HL-60 (cell line): ENCODE results near the gene PRR20G.
A peak's percentile ranks its signal among the peaks of the same experiment; 100 is the strongest.

Experiments
- DNase-seq, 2 experiments: peaks; one replicate each; pipeline ENCODE4 v3.0.0-alpha.2; 2010 to 2020; ENCODE audit warnings: low read depth in 1 of 2, low spot score in 1 of 2
- H3K27ac ChIP-seq: fragments of 250-450 bp; sonication (Bioruptor Pico); replicated peaks from 2 replicates; pipeline ENCODE4 v1.5.1; 2020; ENCODE audit warnings: mild to moderate bottlenecking, moderate library complexity
- H3K27me3 ChIP-seq: fragments of 250-450 bp; sonication (Bioruptor Pico); 2 replicates; pipeline ENCODE4 v1.5.1; 2021; ENCODE audit warnings: mild to moderate bottlenecking, moderate library complexity; ENCODE audit not compliant: insufficient read depth, poor library complexity, severe bottlenecking
- H3K4me3 ChIP-seq: replicated peaks from 2 replicates; pipeline ENCODE4 v1.5.1; 2011; ENCODE audit warnings: mild to moderate bottlenecking, control low read depth, low read length; ENCODE audit not compliant: insufficient read depth
- GABPA ChIP-seq: IDR thresholded peaks from 2 replicates; pipeline ENCODE4 v1.6.1; 2012; ENCODE audit warnings: low read depth
- POLR2AphosphoS5 ChIP-seq: IDR thresholded peaks from 2 replicates; pipeline ENCODE4 v1.6.1; 2012; ENCODE audit warnings: low read depth
- SPI1 ChIP-seq: IDR thresholded peaks from 2 replicates; pipeline ENCODE4 v1.6.1; 2012; ENCODE audit warnings: low read depth, mild to moderate bottlenecking, borderline replicate concordance
- TF ChIP-seq, protein P1 (sequence below): IDR thresholded peaks from one replicate; pipeline ENCODE4 v1.5.1; 2011; ENCODE audit warnings: low read length, control low read depth, inconsistent platforms; ENCODE audit not compliant: insufficient read depth
- TF ChIP-seq, protein P2 (sequence below): IDR thresholded peaks from 2 replicates; pipeline ENCODE4 v1.6.1; 2012; ENCODE audit warnings: low read depth; ENCODE audit not compliant: insufficient replicate concordance

Gene PRR20G

DNA sequence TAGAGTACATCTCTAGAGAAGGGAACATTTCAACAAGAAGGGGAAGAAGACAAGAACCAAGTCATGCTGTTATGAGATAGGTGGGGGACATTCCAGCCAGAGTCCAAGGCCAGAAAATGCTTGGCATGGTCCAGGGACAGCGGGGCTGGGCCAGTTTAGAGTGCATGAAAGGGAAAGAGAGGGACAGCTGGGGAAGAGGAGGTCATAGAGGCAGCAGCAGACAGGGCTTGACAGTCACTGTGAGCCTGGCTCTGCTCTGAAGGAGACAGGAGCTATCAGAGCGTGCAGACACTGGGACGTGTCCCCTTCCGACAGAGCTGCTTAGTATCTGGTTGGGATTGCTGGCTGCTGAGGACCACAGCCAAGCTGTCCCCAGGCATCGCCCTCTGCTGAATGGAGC is 35.7 kb upstream of the PRR20G start:
- Histone ChIP-seq H3K27ac (no peak overlapping the region), H3K27me3 (no peaks in the 10 kb centered on the region), H3K4me3 (no peak overlapping the region)
- TF ChIP-seq, protein P1, sequence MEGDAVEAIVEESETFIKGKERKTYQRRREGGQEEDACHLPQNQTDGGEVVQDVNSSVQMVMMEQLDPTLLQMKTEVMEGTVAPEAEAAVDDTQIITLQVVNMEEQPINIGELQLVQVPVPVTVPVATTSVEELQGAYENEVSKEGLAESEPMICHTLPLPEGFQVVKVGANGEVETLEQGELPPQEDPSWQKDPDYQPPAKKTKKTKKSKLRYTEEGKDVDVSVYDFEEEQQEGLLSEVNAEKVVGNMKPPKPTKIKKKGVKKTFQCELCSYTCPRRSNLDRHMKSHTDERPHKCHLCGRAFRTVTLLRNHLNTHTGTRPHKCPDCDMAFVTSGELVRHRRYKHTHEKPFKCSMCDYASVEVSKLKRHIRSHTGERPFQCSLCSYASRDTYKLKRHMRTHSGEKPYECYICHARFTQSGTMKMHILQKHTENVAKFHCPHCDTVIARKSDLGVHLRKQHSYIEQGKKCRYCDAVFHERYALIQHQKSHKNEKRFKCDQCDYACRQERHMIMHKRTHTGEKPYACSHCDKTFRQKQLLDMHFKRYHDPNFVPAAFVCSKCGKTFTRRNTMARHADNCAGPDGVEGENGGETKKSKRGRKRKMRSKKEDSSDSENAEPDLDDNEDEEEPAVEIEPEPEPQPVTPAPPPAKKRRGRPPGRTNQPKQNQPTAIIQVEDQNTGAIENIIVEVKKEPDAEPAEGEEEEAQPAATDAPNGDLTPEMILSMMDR, result no peak
- no peak for TF ChIP-seq GABPA
- no peak for TF ChIP-seq POLR2AphosphoS5
- no peak for TF ChIP-seq SPI1
- TF ChIP-seq, protein P2, sequence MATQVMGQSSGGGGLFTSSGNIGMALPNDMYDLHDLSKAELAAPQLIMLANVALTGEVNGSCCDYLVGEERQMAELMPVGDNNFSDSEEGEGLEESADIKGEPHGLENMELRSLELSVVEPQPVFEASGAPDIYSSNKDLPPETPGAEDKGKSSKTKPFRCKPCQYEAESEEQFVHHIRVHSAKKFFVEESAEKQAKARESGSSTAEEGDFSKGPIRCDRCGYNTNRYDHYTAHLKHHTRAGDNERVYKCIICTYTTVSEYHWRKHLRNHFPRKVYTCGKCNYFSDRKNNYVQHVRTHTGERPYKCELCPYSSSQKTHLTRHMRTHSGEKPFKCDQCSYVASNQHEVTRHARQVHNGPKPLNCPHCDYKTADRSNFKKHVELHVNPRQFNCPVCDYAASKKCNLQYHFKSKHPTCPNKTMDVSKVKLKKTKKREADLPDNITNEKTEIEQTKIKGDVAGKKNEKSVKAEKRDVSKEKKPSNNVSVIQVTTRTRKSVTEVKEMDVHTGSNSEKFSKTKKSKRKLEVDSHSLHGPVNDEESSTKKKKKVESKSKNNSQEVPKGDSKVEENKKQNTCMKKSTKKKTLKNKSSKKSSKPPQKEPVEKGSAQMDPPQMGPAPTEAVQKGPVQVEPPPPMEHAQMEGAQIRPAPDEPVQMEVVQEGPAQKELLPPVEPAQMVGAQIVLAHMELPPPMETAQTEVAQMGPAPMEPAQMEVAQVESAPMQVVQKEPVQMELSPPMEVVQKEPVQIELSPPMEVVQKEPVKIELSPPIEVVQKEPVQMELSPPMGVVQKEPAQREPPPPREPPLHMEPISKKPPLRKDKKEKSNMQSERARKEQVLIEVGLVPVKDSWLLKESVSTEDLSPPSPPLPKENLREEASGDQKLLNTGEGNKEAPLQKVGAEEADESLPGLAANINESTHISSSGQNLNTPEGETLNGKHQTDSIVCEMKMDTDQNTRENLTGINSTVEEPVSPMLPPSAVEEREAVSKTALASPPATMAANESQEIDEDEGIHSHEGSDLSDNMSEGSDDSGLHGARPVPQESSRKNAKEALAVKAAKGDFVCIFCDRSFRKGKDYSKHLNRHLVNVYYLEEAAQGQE, result no peak
- no peak for DNase-seq

DNA sequence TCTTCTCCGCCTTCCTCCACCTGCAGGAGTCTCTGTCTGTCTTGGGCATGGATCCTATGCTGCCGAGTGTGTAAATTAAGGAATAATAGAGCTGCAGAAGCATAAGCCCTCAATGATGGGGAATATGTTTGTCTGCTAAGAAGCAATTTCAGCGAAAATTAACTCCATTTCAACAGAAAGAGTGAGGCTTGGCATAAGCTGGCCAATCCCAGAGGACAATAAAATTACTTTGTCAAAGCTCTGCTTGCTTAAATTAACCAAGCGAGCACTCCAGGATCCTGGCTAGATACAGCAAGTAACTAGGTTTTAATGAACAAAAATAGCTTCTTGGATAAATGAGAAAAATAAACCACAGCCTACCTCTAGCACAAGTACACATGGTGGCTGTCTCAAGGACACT is 33.5 kb upstream of the PRR20G start:
- H3K4me3 ChIP-seq, result no peak overlapping the region
- no peaks in the 10 kb centered on the region for H3K27me3 ChIP-seq
- no peak overlapping the region for H3K27ac ChIP-seq
- DNase-seq, result no peak
- TF ChIP-seq GABPA (no peak), SPI1 (no peak)
- TF ChIP-seq, protein P1, result no peak

DNA sequence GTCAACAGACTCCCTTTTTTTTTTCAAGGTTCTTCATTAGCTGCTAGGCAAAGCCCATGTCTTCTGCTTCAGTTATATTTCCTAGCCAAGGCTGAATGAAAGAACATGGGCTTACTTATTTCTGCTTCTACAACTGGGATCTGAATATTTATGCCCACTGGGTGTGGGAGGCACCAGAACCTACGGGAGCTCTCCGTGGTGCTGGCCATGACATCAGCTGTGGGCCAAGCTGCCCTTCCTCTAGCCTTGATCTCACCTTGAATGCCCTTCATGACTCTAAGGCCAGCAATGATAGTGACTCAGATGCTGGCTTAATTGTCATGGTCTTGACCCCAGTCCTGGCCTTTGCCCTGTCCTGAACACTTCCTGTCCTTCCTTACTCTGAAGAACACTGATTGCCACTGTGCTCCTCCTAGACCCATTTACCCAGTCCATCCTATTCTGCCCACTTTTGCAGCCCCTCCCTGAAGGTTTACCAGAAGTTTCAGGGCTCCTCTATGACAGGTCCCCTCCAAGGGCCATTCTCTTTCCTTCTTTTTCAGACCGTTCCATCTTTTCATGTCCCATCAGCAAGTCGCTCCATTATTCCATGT is 32.8 kb upstream of the PRR20G start:
- no peak for DNase-seq
- Histone ChIP-seq H3K4me3 (no peak overlapping the region), H3K27ac (no peak overlapping the region), H3K27me3 (no peaks in the 10 kb centered on the region)
- no peak for TF ChIP-seq SPI1
- TF ChIP-seq, protein P1, result no peak
- no peak for TF ChIP-seq POLR2AphosphoS5
- TF ChIP-seq, protein P2, result peak; percentile 95

DNA sequence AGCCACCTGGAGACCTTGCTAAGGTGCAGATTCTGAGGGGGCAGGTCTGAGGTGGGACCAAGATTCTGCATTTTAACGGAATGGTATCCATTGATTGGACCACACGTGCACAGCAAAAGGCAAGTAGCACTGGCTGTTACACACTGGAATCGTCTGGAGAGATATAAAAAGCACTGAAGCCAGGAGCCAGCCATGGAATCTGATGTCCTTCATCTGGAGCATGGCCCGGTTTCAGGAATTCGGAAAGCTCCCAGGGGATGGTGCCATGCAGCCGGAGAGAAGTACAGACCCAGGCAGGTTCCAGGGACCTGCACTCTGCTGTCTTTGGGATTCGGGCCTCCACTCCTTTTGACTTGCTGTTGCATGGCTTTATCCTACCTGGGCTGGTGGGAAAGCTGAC is 28.8 kb upstream of the PRR20G start:
- TF ChIP-seq SPI1 (no peak), POLR2AphosphoS5 (no peak), GABPA (no peak)
- TF ChIP-seq, protein P1, result no peak
- TF ChIP-seq, protein P2, result no peak

More for the DNA sequence above, 28.8 kb upstream of the PRR20G start:
- Histone ChIP-seq H3K4me3 (no peak overlapping the region), H3K27me3 (no peaks in the 10 kb centered on the region), H3K27ac (no peak overlapping the region)
- no peak for DNase-seq
